Measurements from ENCODE around the gene UBA5.

The UBA5 gene

GRCh38 chr3:132721479-132722164, 61.5 kb downstream of the UBA5 start:
- peak; percentile 8 for DNase-seq

DNA sequence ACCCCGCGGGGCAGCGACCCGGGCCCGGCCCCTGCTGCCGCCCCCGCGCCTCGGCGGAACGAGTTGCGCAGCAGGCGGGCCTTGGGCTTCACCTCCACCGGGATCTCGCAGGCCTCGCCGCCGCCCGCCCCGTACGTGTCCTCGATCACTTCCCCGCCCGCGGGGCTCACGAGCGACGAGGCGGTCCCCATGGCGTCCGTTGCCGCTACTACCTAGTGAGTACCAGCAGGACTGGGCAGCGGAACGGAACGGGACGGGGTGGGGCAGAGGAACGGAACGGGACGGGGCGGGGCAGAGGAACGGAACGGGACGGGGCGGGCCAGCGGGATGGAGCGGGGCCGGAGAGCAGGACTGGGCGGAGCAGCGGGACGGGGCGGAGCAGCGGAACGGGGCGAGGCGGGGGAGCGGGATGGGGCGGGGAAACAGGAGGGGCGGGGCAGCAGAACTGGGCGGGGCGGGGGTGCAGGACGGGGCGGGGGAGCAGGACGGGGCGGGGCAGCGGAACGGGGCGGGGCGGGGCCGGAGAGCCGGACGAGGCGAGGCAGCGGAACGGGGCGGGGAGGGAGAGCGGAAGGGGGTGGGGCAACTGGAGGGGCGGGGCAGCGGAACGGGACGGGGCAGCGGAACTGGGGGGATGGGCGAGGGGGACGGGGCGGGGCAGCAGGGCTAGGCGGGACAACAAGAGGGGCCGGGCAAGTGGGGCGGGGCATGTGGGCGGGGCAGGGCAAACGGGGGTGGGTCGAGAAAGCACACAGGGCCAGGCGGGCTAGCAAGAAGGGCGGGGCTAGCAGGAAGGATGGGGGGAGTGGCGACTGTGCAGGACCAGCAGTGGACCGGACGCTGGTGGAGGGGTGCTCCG, 62.3 kb downstream of the UBA5 start, which contains the start of gene NPHP3:
Gene NPHP3, minus strand, starts transcription at position 245 of the 859 bp plus-strand sequence. Its CDS starts 54 bp downstream, at position 191.
- peak; percentile 70 for DNase-seq

DNA sequence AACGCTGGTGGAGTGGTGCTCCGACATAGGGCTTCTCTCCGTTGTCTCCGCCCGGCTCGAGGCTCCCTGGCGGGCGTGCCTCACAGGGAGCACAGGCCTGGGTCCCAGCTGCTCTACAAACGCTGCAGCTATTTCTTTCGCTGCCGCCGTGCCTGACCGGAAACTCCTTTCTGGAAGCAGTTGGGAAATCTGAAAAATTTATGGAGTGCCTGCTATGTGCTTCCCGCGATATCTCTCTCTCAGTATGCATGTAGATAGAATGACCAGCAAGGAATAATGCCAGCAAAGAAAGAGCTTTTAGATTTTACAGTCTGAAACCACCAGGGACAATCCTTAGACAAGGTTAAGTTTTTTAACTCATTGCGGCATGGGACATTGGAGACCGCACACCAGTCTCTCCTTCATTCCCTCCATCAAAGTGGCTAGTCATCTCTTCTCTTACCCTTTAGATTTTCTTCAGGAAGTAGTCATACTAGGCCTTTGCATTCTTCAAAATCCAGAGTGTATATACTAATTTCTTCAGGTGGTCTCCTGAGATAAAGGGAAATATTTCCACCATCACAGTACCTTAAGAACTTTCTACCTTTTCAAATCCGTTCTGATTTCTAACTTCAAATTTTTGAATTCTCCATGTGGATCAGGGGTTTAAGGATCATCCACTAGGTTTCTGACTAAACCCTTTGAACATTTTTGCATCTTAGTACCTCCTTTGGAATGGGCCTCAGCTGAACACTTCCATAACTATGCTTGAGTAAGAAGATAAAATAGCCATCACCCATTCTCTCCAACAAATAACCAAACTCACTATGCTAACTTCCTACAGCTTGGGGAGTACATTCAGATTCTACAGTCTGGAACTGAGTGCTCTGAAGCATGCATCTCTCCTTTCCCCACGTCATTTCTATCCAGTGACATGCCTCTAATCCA, 63.2 kb downstream of the UBA5 start:
- DNase-seq: no peak

GRCh38 chr3:132726341-132726823, 66.3 kb downstream of the UBA5 start:
- DNase-seq: peak; percentile 12

Measured in NCI-H748 treated with DMSO at 0.1 percent for 48 hours (cell line).